Heart left ventricle (tissue), 16 donors: ENCODE results near the gene PTPN13. TPM values are rescaled to one million over a fixed set of nuclear protein-coding genes. Genes with fewer than 3 reads are reported as not detected.

Source experiments
- ATAC-seq, 4 donors: fragments of 200-7000 bp; cut with Tn5 transposase; one replicate each; pipeline ENCODE4 v1.9.1; 2020 to 2022; ENCODE audit warnings: moderate library complexity in 4 of 4, mild to moderate bottlenecking in 3 of 4, moderate number of reproducible peaks in 1 of 4
- DNase-seq, 5 donors: peaks; one replicate each; pipeline ENCODE4 v3.0.0-alpha.2; 2020
- H3K27ac ChIP-seq, 12 donors: fragments of 200-600 bp; sonication (generic) in 4 of 12; one replicate each; pipeline versions ENCODE4 v1.5.0 to v1.8.0; 2016 to 2022; ENCODE audit warnings: mild to moderate bottlenecking in 2 of 12
- H3K27me3 ChIP-seq, 9 donors: fragments of 200-600 bp; sonication (generic) in 2 of 9; one replicate each; pipeline versions ENCODE4 v1.5.1 to v1.8.0; 2016 to 2022; ENCODE audit warnings: mild to moderate bottlenecking in 3 of 9
- H3K36me3 ChIP-seq, 9 donors: fragments of 200-600 bp; sonication (generic) in 2 of 9; one replicate each; pipeline versions ENCODE4 v1.5.0 to v1.8.0; 2018 to 2022; ENCODE audit warnings: mild to moderate bottlenecking in 2 of 9
- H3K4me1 ChIP-seq, 12 donors: fragments of 200-600 bp; sonication (generic) in 4 of 12; one replicate each; pipeline versions ENCODE4 v1.5.0 to v1.8.0; 2016 to 2022; ENCODE audit warnings: mild to moderate bottlenecking in 3 of 12
- H3K4me3 ChIP-seq, 12 donors: fragments of 200-600 bp; sonication (generic) in 4 of 12; one replicate each; pipeline versions ENCODE4 v1.5.0 to v1.8.0; 2017 to 2022; ENCODE audit warnings: mild to moderate bottlenecking in 9 of 12, moderate library complexity in 4 of 12
- H3K9me3 ChIP-seq, 12 donors: fragments of 200-600 bp; sonication (generic) in 4 of 12; one replicate each; pipeline versions ENCODE4 v1.5.0 to v1.8.0; 2016 to 2022; ENCODE audit warnings: mild to moderate bottlenecking in 1 of 12
- CTCF ChIP-seq, 12 donors: fragments of 200-600 bp; sonication (generic) in 4 of 12; IDR thresholded peaks; one replicate each; pipeline versions ENCODE4 v1.5.0 to v1.8.0; 2018 to 2022; ENCODE audit warnings: antibody characterized with exemption in 12 of 12, mild to moderate bottlenecking in 5 of 12
- POLR2A ChIP-seq, 2 donors: fragments of 450-650 bp; IDR thresholded peaks; one replicate each; pipeline ENCODE4 v1.6.1; 2017; ENCODE audit warnings: antibody characterized with exemption in 2 of 2, mild to moderate bottlenecking in 2 of 2, moderate library complexity in 2 of 2
- WGBS, 4 donors: extraction: QIAGEN DNeasy Blood & Tissue Kit in 2 of 4; methylation state at CpG; one replicate each; pipeline versions ENCODE4 v1.1.5 to v1.1.7; 2013 to 2018; 5-methylcytosine and 5-hydroxymethylcytosine counted together
- intact Hi-C, 10 donors: fragments of 100-400 bp; cut with DNase I; formaldehyde crosslinking; loops; one replicate each; pipeline versions ENCODE4 v1.11.1 to v1.14.2; 2022
- polyA plus RNA-seq, 2 donors: library from polyadenylated mRNA; stranded (reverse); fragments of 200-250 nt; gene quantifications; one replicate each; pipeline ENCODE4 v1.2.3, GENCODE V29; 2013
- total RNA-seq, 9 donors: library from RNA; depleted of rRNA in 2 of 9; stranded (reverse); fragments of >200 nt in 2 of 9; fragmentation: NEBNext Ultra II Directional in 3 of 9; extraction: Animal tissue kit (Norgen Biotek cat#: 25700) in 3 of 9; gene quantifications; one replicate each; pipeline versions ENCODE4 v1.1.0 to v1.2.4, GENCODE V29; 2016 to 2023
- donor health status: ischemic (EF 13 %, LVEDD 7.1; RV severe dilation, severe dysfunction).
- donor health status: healthy with polysubstance abuse.
- donor health status: DM: no; HTN: yes; CAD: no.
- donor health status: DM: no; HTN: no; CAD: no.
- donor health status: ischemic (EF 25% LVEDD 6.9; RV normal size, moderate dysfunction).
- donor health status: ischemic (EF 25% LVEDD 5.7; RV mildly dilated, moderate dysfunction).
- donor health status: healthy.
- donor health status: DM: yes; HTN: yes; CAD: no.
- donor health status: ischemic (EF 35%, LVEDD 5.7; RV mildly dilated, moderate dysfunction).
- donor health status: nonischemic (EF 11% LVEDD 7.7; RV severe dilation, severe dysfunction).
- donor health status: DM: yes; HTN: yes; CAD: no.
- donor health status: PGD.
- donor health status: ischemic (EF 29% LVEDD 5.4; RV normal size, mild dysfunction).
- donor health status: nonischemic (EF 23%, LVEDD 6.1; RV moderate dilation, normal function).

Gene PTPN13
- total and polyA plus RNA-seq, 11 donors = 0.60 to 14.3 (median 3.6) TPM

GRCh38 chr4:86551387-86551786 is 42.7 kb upstream of the PTPN13 start:
- H3K36me3 ChIP-seq = no peaks in the 10 kb centered on the region
- no peak overlapping the region for H3K27ac ChIP-seq
- no peaks in the 10 kb centered on the region for H3K27me3 ChIP-seq
- 95 to 100% (median 98%) methylated on average over 2 of the region's 2 CpGs for WGBS, 4 donors
- H3K4me1 ChIP-seq = peaks cover 0 to 20% (median 0%) of the 10 kb centered on the region in 12 donors
- no peaks in the 10 kb centered on the region for H3K9me3 ChIP-seq
- intact Hi-C loops = no loop called here
- ATAC-seq = no peak
- no peak for DNase-seq
- TF ChIP-seq CTCF (IDR thresholded peaks at IDR 0.05) (no peak), POLR2A (IDR thresholded peaks at IDR 0.05) (no peak)
- no peak overlapping the region for H3K4me3 ChIP-seq

GRCh38 chr4:86554646-86555045 is 39.5 kb upstream of the PTPN13 start:
- Histone ChIP-seq H3K9me3 (no peaks in the 10 kb centered on the region), H3K4me1 (peaks cover 0 to 31% (median 0%) of the 10 kb centered on the region in 12 donors), H3K36me3 (no peaks in the 10 kb centered on the region), H3K4me3 (no peak overlapping the region), H3K27ac (no peak overlapping the region), H3K27me3 (peaks cover 0 to 4% (median 0%) of the 10 kb centered on the region in 9 donors)
- ATAC-seq = no peak
- no peak for DNase-seq
- TF ChIP-seq CTCF (IDR thresholded peaks at IDR 0.05) (no peak), POLR2A (IDR thresholded peaks at IDR 0.05) (no peak)
- intact Hi-C loops = no loop called here

- TF ChIP-seq CTCF (IDR thresholded peaks at IDR 0.05) (no peak), POLR2A (IDR thresholded peaks at IDR 0.05) (no peak)
- Histone ChIP-seq H3K9me3 (no peaks in the 10 kb centered on the region), H3K4me3 (no peak overlapping the region), H3K36me3 (no peaks in the 10 kb centered on the region), H3K4me1 (peaks cover 0 to 31% (median 0%) of the 10 kb centered on the region in 12 donors), H3K27me3 (peaks cover 0 to 4% (median 0%) of the 10 kb centered on the region in 9 donors), H3K27ac (no peak overlapping the region)
- intact Hi-C loops = no loop called here
- no peak for DNase-seq
- ATAC-seq = no peak
Observed at GRCh38 chr4:86556791-86557415, 37.2 kb upstream of the PTPN13 start.

- ATAC-seq = no peak
- 79 to 86% (median 83%) methylated on average over 1 of the region's 1 CpG for WGBS, 4 donors
Observed at GRCh38 chr4:86557526-86557925, 36.6 kb upstream of the PTPN13 start.

More at GRCh38 chr4:86557526-86557925, 36.6 kb upstream of the PTPN13 start:
- Histone ChIP-seq H3K27ac (no peak overlapping the region), H3K9me3 (no peaks in the 10 kb centered on the region), H3K27me3 (peaks cover 0 to 4% (median 0%) of the 10 kb centered on the region in 9 donors), H3K36me3 (no peaks in the 10 kb centered on the region), H3K4me3 (no peak overlapping the region), H3K4me1 (peaks cover 0 to 31% (median 0%) of the 10 kb centered on the region in 12 donors)
- no peak for TF ChIP-seq CTCF (IDR thresholded peaks at IDR 0.05)
- TF ChIP-seq POLR2A (IDR thresholded peaks at IDR 0.05) = no peak
- intact Hi-C loops = no loop called here
- no peak for DNase-seq
